ENCODE data around the gene RPS6KA2. TPM values are rescaled to one million over a fixed set of nuclear protein-coding genes. Genes with fewer than 3 reads are reported as not detected.

Gene RPS6KA2
- total and polyA plus RNA-seq, 3 donors from 2014 or later: 18.4 to 21.7 (median 19.8) TPM

GRCh38 chr6:166440106-166440505 is 186.9 kb downstream of the RPS6KA2 start:
- intact Hi-C loops (cut with DNase I; ENCODE audit: low total_unique reads): no loop called here
- no peak for DNase-seq
- Histone ChIP-seq H3K27me3 (no peaks in the 10 kb centered on the region), H3K9me3 (no peaks in the 10 kb centered on the region), H3K4me3 (no peak overlapping the region), H3K36me3 (ENCODE audit: low read depth, missing control alignments) (no peaks in the 10 kb centered on the region), H3K4me1 (no peaks in the 10 kb centered on the region), H3K27ac (no peak overlapping the region)
- TF ChIP-seq POLR2A (IDR thresholded peaks at IDR 0.05): no peak
- no peak for TF ChIP-seq CTCF (IDR thresholded peaks at IDR 0.05)
- WGBS, 2 donors: 79 to 84% methylated on average over 11 of the region's 11 CpGs

- intact Hi-C loops (cut with DNase I; ENCODE audit: low total_unique reads): no loop called here
- H3K4me1 ChIP-seq: no peaks in the 10 kb centered on the region
- H3K4me3 ChIP-seq: no peak overlapping the region
- 78 to 86% methylated on average over 10 of the region's 10 CpGs for WGBS, 2 donors
- no peak overlapping the region for H3K27ac ChIP-seq
- H3K27me3 ChIP-seq: no peaks in the 10 kb centered on the region
- no peak for DNase-seq
- TF ChIP-seq CTCF (IDR thresholded peaks at IDR 0.05) (no peak), POLR2A (IDR thresholded peaks at IDR 0.05) (no peak)
- H3K36me3 ChIP-seq (ENCODE audit: low read depth, missing control alignments): no peaks in the 10 kb centered on the region
- H3K9me3 ChIP-seq: no peaks in the 10 kb centered on the region
These were observed 187.5 kb downstream of the RPS6KA2 start for GRCh38 chr6:166439366-166440091.

GRCh38 chr6:166438211-166438861 is 188.7 kb downstream of the RPS6KA2 start:
- intact Hi-C loops (cut with DNase I; ENCODE audit: low total_unique reads): no loop called here
- TF ChIP-seq CTCF (IDR thresholded peaks at IDR 0.05): no peak
- no peak for TF ChIP-seq POLR2A (IDR thresholded peaks at IDR 0.05)
- Histone ChIP-seq H3K36me3 (ENCODE audit: low read depth, missing control alignments) (no peaks in the 10 kb centered on the region), H3K4me1 (no peaks in the 10 kb centered on the region), H3K27me3 (no peaks in the 10 kb centered on the region), H3K9me3 (no peaks in the 10 kb centered on the region), H3K27ac (no peak overlapping the region), H3K4me3 (no peak overlapping the region)
- 89 to 90% methylated on average over 16 of the region's 16 CpGs for WGBS, 2 donors
- DNase-seq: no peak

GRCh38 chr6:166437661-166438060 is 189.4 kb downstream of the RPS6KA2 start:
- no peak overlapping the region for H3K4me3 ChIP-seq
- H3K9me3 ChIP-seq: no peaks in the 10 kb centered on the region
- TF ChIP-seq CTCF (IDR thresholded peaks at IDR 0.05) (no peak), POLR2A (IDR thresholded peaks at IDR 0.05) (no peak)
- H3K27ac ChIP-seq: no peak overlapping the region
- intact Hi-C loops (cut with DNase I; ENCODE audit: low total_unique reads): no loop called here
- H3K4me1 ChIP-seq: no peaks in the 10 kb centered on the region
- no peak for DNase-seq
- no peaks in the 10 kb centered on the region for H3K36me3 ChIP-seq (ENCODE audit: low read depth, missing control alignments)
- H3K27me3 ChIP-seq: no peaks in the 10 kb centered on the region
- WGBS, 2 donors: 93% methylated on average over 15 of the region's 15 CpGs

All from testis (tissue), 3 donors.